ENCODE measurements around the gene C16orf74. TPM values are rescaled to one million over a fixed set of nuclear protein-coding genes. Genes with fewer than 3 reads are reported as not detected.

Gene C16orf74
- total and polyA plus RNA-seq, 2 experiments from 2014 or later: 3.8 to 7.0 TPM

GRCh38 chr16:85698935-85699558 is 51.8 kb downstream of the C16orf74 start:
- Histone ChIP-seq H2AFZ (no peak overlapping the region), H3K9me3 (ENCODE audit: low read depth) (no peaks in the 10 kb centered on the region), H3K4me3 (no peak overlapping the region), H3F3A (ENCODE audit: insufficient read depth) (no peaks in the 10 kb centered on the region), H3K79me2 (ENCODE audit: insufficient read depth) (no peaks in the 10 kb centered on the region), H3K4me2 (ENCODE audit: unreplicated experiment) (no peak overlapping the region), H3K9ac (no peak overlapping the region), H3K9me2 (ENCODE audit: insufficient read depth) (no peaks in the 10 kb centered on the region), H3K36me3 (ENCODE audit: low read depth) (no peaks in the 10 kb centered on the region), H4K20me1 (ENCODE audit: insufficient read depth) (no peaks in the 10 kb centered on the region), H3K27ac (no peak overlapping the region), H3K4me1 (ENCODE audit: insufficient read depth) (no peaks in the 10 kb centered on the region), H3K27me3 (replicated peaks; ENCODE audit: insufficient read depth) (peaks cover 16% of the 10 kb centered on the region)
- TF ChIP-seq EZH2 (IDR thresholded peaks at IDR 0.05; ENCODE audit: insufficient read depth, poor library complexity, severe bottlenecking) (no peak), EZH2phosphoT487 (IDR thresholded peaks at IDR 0.05; ENCODE audit: insufficient read depth, low read depth) (no peak)
- WGBS, 2 experiments (ENCODE audit: low coverage in 1 of 2, low lambda C conversion rate in 2 of 2, missing lambda C conversion rate in 2 of 2): 66 to 68% methylated on average over 12 of the region's 12 CpGs
- DNase-seq: no peak
- in situ Hi-C loops (cut with MboI): no loop called here

- WGBS, 2 experiments (ENCODE audit: low coverage in 1 of 2, low lambda C conversion rate in 2 of 2, missing lambda C conversion rate in 2 of 2): 69 to 74% methylated on average over 5 to 7 of the region's 7 CpGs
- no peaks in the 10 kb centered on the region for H3F3A ChIP-seq (ENCODE audit: insufficient read depth)
- no peaks in the 10 kb centered on the region for H3K9me3 ChIP-seq (ENCODE audit: low read depth)
- no peaks in the 10 kb centered on the region for H3K4me1 ChIP-seq (ENCODE audit: insufficient read depth)
- H3K9me2 ChIP-seq (ENCODE audit: insufficient read depth): no peaks in the 10 kb centered on the region
- no peaks in the 10 kb centered on the region for H4K20me1 ChIP-seq (ENCODE audit: insufficient read depth)
- H3K27ac ChIP-seq: no peak overlapping the region
- TF ChIP-seq EZH2phosphoT487 (IDR thresholded peaks at IDR 0.05; ENCODE audit: insufficient read depth, low read depth) (no peak), EZH2 (IDR thresholded peaks at IDR 0.05; ENCODE audit: insufficient read depth, poor library complexity, severe bottlenecking) (no peak)
- no peak overlapping the region for H3K4me2 ChIP-seq (ENCODE audit: unreplicated experiment)
- no peak overlapping the region for H3K9ac ChIP-seq
- H3K36me3 ChIP-seq (ENCODE audit: low read depth): no peaks in the 10 kb centered on the region
- H3K4me3 ChIP-seq: no peak overlapping the region
- H2AFZ ChIP-seq: no peak overlapping the region
- H3K27me3 ChIP-seq (replicated peaks; ENCODE audit: insufficient read depth): peaks cover 16% of the 10 kb centered on the region
- no peak for DNase-seq
- in situ Hi-C loops (cut with MboI): no loop called here
- H3K79me2 ChIP-seq (ENCODE audit: insufficient read depth): no peaks in the 10 kb centered on the region
These were observed 52.4 kb downstream of the C16orf74 start for GRCh38 chr16:85698459-85698891.

DNA sequence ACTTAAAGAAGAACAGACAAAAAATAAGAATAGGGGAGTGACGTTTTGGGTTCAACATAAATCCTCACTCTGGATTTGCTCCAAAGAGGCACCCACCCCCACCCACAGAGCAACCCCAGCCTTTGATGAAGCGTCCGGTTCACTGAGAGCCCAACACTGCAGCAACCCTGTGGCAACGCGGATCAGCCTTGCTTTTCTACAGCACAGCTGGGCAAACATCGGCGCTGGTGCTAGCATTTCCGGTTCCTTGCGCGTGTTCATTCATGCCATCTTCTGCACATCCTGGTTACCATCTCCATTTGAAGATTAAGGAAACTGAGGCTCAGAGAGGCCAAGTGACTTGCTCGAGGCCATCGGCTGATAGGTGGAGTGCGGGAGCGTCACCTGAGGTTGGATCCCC is 53.5 kb downstream of the C16orf74 start:
- H3K36me3 ChIP-seq (ENCODE audit: low read depth): no peaks in the 10 kb centered on the region
- H3K9me2 ChIP-seq (ENCODE audit: insufficient read depth): no peaks in the 10 kb centered on the region
- no peaks in the 10 kb centered on the region for H3K9me3 ChIP-seq (ENCODE audit: low read depth)
- H3K79me2 ChIP-seq (ENCODE audit: insufficient read depth): no peaks in the 10 kb centered on the region
- no peaks in the 10 kb centered on the region for H4K20me1 ChIP-seq (ENCODE audit: insufficient read depth)
- WGBS, 2 experiments (ENCODE audit: low coverage in 1 of 2, low lambda C conversion rate in 2 of 2, missing lambda C conversion rate in 2 of 2): 77 to 83% methylated on average over 14 of the region's 14 CpGs
- no peak overlapping the region for H3K4me2 ChIP-seq (ENCODE audit: unreplicated experiment)
- peaks cover 16% of the 10 kb centered on the region for H3K27me3 ChIP-seq (replicated peaks; ENCODE audit: insufficient read depth)
- H3K4me1 ChIP-seq (ENCODE audit: insufficient read depth): no peaks in the 10 kb centered on the region
- DNase-seq: no peak
- H3K9ac ChIP-seq: no peak overlapping the region
- H2AFZ ChIP-seq: no peak overlapping the region
- in situ Hi-C loops (cut with MboI): no loop called here
- no peak overlapping the region for H3K4me3 ChIP-seq
- no peak for TF ChIP-seq EZH2 (IDR thresholded peaks at IDR 0.05; ENCODE audit: insufficient read depth, poor library complexity, severe bottlenecking)
- no peak for TF ChIP-seq EZH2phosphoT487 (IDR thresholded peaks at IDR 0.05; ENCODE audit: insufficient read depth, low read depth)
- no peak overlapping the region for H3K27ac ChIP-seq
- no peaks in the 10 kb centered on the region for H3F3A ChIP-seq (ENCODE audit: insufficient read depth)

DNA sequence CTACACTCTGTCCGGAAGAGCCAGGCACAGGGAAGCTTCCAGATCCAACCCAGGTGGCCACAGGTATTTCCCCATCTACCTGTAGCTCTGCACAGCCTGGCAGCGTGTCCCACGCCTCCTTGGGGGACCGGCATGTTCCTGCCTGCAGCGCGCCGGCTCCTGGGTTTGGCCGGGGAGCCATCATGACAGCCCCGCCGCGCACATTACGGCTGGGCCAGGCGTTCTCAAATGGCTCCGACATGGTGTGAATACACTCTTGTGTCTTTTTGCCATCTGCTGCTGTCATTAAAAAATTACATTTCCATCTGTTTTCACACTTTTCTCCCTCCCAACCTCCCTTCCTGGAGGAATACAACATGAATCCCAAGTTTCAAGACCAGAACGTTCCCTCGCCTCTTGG is 54.1 kb downstream of the C16orf74 start:
- TF ChIP-seq EZH2 (IDR thresholded peaks at IDR 0.05; ENCODE audit: insufficient read depth, poor library complexity, severe bottlenecking): no peak
- no peak for TF ChIP-seq EZH2phosphoT487 (IDR thresholded peaks at IDR 0.05; ENCODE audit: insufficient read depth, low read depth)
- no peaks in the 10 kb centered on the region for H4K20me1 ChIP-seq (ENCODE audit: insufficient read depth)
- no peak overlapping the region for H3K4me3 ChIP-seq
- no peaks in the 10 kb centered on the region for H3K4me1 ChIP-seq (ENCODE audit: insufficient read depth)
- no peak overlapping the region for H2AFZ ChIP-seq
- in situ Hi-C loops (cut with MboI): no loop called here
- H3K27me3 ChIP-seq (replicated peaks; ENCODE audit: insufficient read depth): peaks cover 18% of the 10 kb centered on the region
- 45 to 49% methylated on average over 13 to 16 of the region's 16 CpGs for WGBS, 2 experiments (ENCODE audit: low coverage in 1 of 2, low lambda C conversion rate in 2 of 2, missing lambda C conversion rate in 2 of 2)
- no peak overlapping the region for H3K9ac ChIP-seq
- H3K4me2 ChIP-seq (ENCODE audit: unreplicated experiment): no peak overlapping the region
- no peaks in the 10 kb centered on the region for H3K36me3 ChIP-seq (ENCODE audit: low read depth)
- H3K9me3 ChIP-seq (ENCODE audit: low read depth): no peaks in the 10 kb centered on the region
- no peaks in the 10 kb centered on the region for H3F3A ChIP-seq (ENCODE audit: insufficient read depth)
- H3K27ac ChIP-seq: no peak overlapping the region
- DNase-seq: no peak
- no peaks in the 10 kb centered on the region for H3K79me2 ChIP-seq (ENCODE audit: insufficient read depth)
- H3K9me2 ChIP-seq (ENCODE audit: insufficient read depth): no peaks in the 10 kb centered on the region

Data from GM23248 (cell line).